B cell (primary cell): ENCODE results near the gene ABCB1. TPM values are rescaled to one million over a fixed set of nuclear protein-coding genes. Genes with fewer than 3 reads are reported as not detected.

Experiments used
- ATAC-seq: fragments of 200-7000 bp; cut with Tn5 transposase; one replicate; pipeline ENCODE4 v1.10.0; 2021; ENCODE audit warnings: low read depth, mild to moderate bottlenecking, moderate number of reproducible peaks, moderate library complexity
- CTCF ChIA-PET: fragments of 350-600 bp; sonication (Branson Sonifier 250); formaldehyde crosslinking; loops from one replicate; lab custom pipeline; 2021; ENCODE audit warnings: antibody characterized with exemption, inconsistent platforms; lab: Charles Lee
- POLR2A ChIA-PET: fragments of 350-600 bp; sonication (Branson Sonifier 250); formaldehyde crosslinking; loops from one replicate; lab custom pipeline; 2021; ENCODE audit warnings: antibody characterized with exemption; lab: Charles Lee
- DNase-seq: peaks from one replicate; pipeline ENCODE4 v3.0.0; 2013
- H2AFZ ChIP-seq: 2 replicates; pipeline ENCODE4 v1.6.1; 2012; ENCODE audit warnings: mild to moderate bottlenecking, low read depth, low read length; ENCODE audit not compliant: insufficient read depth, poor library complexity, severe bottlenecking
- H3K27ac ChIP-seq, 2 donors: 1 replicate in 1 of 2; 2 replicates in 1 of 2; pipeline ENCODE4 v1.5.1; 2012 to 2013; ENCODE audit warnings: low read length in 2 of 2, mild to moderate bottlenecking in 2 of 2, moderate library complexity in 1 of 2
- H3K27me3 ChIP-seq, 4 experiments: fragments of 200-600 bp in 1 of 4; sonication (generic) in 1 of 4; replicated peaks in 1 of 4; 1 replicate in 2 of 4; 2 replicates in 2 of 4; pipeline versions ENCODE4 v1.6.1 to v1.7.0; 2013 to 2016; ENCODE audit warnings: low read length in 3 of 4, mild to moderate bottlenecking in 2 of 4, mixed read lengths in 1 of 4, moderate library complexity in 1 of 4; ENCODE audit not compliant: insufficient read depth in 4 of 4, control insufficient read depth in 3 of 4; ENCODE audit errors: control extremely low read depth in 1 of 4
- H3K36me3 ChIP-seq, 2 experiments: replicated peaks in 1 of 2; 1 replicate in 1 of 2; 2 replicates in 1 of 2; pipeline versions ENCODE4 v1.6.1 to v1.7.1; 2013; ENCODE audit warnings: low read length in 1 of 2; ENCODE audit not compliant: insufficient read depth in 2 of 2, control insufficient read depth in 1 of 2; ENCODE audit errors: control extremely low read depth in 1 of 2, extremely low read depth in 1 of 2
- H3K4me1 ChIP-seq, 2 donors: fragments of 200-600 bp in 1 of 2; sonication (generic) in 1 of 2; 1 replicate in 1 of 2; 2 replicates in 1 of 2; pipeline versions ENCODE4 v1.5.1 to v1.6.1; 2013 to 2017; ENCODE audit warnings: low read length in 2 of 2; ENCODE audit not compliant: control insufficient read depth in 2 of 2, insufficient read depth in 2 of 2
- H3K4me2 ChIP-seq: replicated peaks from 2 replicates; pipeline ENCODE3; 2012; ENCODE audit warnings: mild to moderate bottlenecking, low read depth, low read length; ENCODE audit not compliant: poor library complexity, severe bottlenecking
- H3K4me3 ChIP-seq, 5 experiments: fragments of 200-600 bp in 1 of 5; sonication (generic) in 1 of 5; 1 replicate in 3 of 5; 2 replicates in 2 of 5; pipeline versions ENCODE4 v1.5.1 to v1.7.0; 2011 to 2016; ENCODE audit warnings: low read length in 4 of 5, mild to moderate bottlenecking in 4 of 5, low read depth in 2 of 5, control low read depth in 1 of 5, moderate library complexity in 1 of 5; ENCODE audit not compliant: insufficient read depth in 1 of 5; ENCODE audit errors: control extremely low read depth in 1 of 5, extremely low read depth in 1 of 5
- H3K79me2 ChIP-seq: fragments of 200-600 bp; sonication (generic); one replicate; pipeline ENCODE4 v1.6.0; 2016; ENCODE audit warnings: low read length; ENCODE audit not compliant: control insufficient read depth, insufficient read depth
- H3K9ac ChIP-seq: fragments of 200-600 bp; sonication (generic); 2 replicates; pipeline ENCODE4 v1.6.1; 2017; ENCODE audit warnings: mild to moderate bottlenecking, low read length, moderate library complexity
- H3K9me3 ChIP-seq, 3 donors: one replicate each; pipeline versions ENCODE4 v1.6.1 to v1.7.1; 2013; ENCODE audit warnings: low read length in 2 of 3; ENCODE audit not compliant: control insufficient read depth in 2 of 3, insufficient read depth in 1 of 3; ENCODE audit errors: control extremely low read depth in 1 of 3
- H4K20me1 ChIP-seq: 2 replicates; pipeline ENCODE4 v1.6.0; 2012; ENCODE audit warnings: mild to moderate bottlenecking, low read length; ENCODE audit not compliant: insufficient read depth, control insufficient read depth, poor library complexity, severe bottlenecking
- H3K27ac Mint-ChIP-seq: one replicate; pipeline ENCODE4 v1.8.0; 2021; ENCODE audit warnings: mixed read lengths
- H3K27me3 Mint-ChIP-seq: one replicate; pipeline ENCODE4 v1.8.0; 2021; ENCODE audit warnings: mixed read lengths
- H3K4me1 Mint-ChIP-seq: one replicate; pipeline ENCODE4 v1.8.0; 2021; ENCODE audit warnings: mixed read lengths
- H3K4me3 Mint-ChIP-seq: one replicate; pipeline ENCODE4 v1.8.0; 2021; ENCODE audit warnings: mixed read lengths
- H3K9me3 Mint-ChIP-seq: one replicate; pipeline ENCODE4 v1.8.0; 2022; ENCODE audit warnings: mixed read lengths; ENCODE audit not compliant: insufficient read depth
- EZH2 ChIP-seq: IDR thresholded peaks from 2 replicates; pipeline ENCODE4 v1.6.1; 2012; ENCODE audit warnings: borderline replicate concordance, low read depth, mild to moderate bottlenecking, moderate library complexity, low read length; ENCODE audit not compliant: insufficient read depth, poor library complexity, severe bottlenecking
- WGBS: methylation state at CpG from one replicate; pipeline ENCODE4 v1.1.5; 2013; ENCODE audit warnings: missing lambda C conversion rate; ENCODE audit not compliant: insufficient coverage; 5-methylcytosine and 5-hydroxymethylcytosine counted together
- intact Hi-C: fragments of 100-400 bp; cut with micrococcal nuclease; formaldehyde crosslinking; loops from one replicate; pipeline ENCODE4 v1.10.0; 2022
- polyA plus RNA-seq: library from polyadenylated mRNA; depleted of rRNA; stranded (reverse); fragments of >200 nt; gene quantifications from 2 replicates; pipeline ENCODE4 v1.2.3, GENCODE V29; 2012
- total RNA-seq, 2 donors: library from RNA; stranded (reverse); fragments of 120-200 nt in 1 of 2; gene quantifications; 1 replicate in 1 of 2; 2 replicates in 1 of 2; pipeline versions ENCODE4 v1.2.3 to v1.2.4, GENCODE V29; 2013 to 2022
- TF ChIP-seq, protein P1 (sequence below): fragments of 200-600 bp; IDR thresholded peaks from one replicate; pipeline ENCODE4 v1.8.0; 2022; ENCODE audit warnings: antibody characterized with exemption, mild to moderate bottlenecking

The ABCB1 gene
- total and polyA plus RNA-seq, 2 donors (not counting 1 experiment from before 2014, with no cell fraction given), result 8.5 to 21.7 TPM

GRCh38 chr7:87566311-87566900, 34.3 kb downstream of the ABCB1 start:
- Mint-ChIP-seq H3K27me3 (peaks cover 3% of the 10 kb centered on the region), H3K9me3 (no peaks in the 10 kb centered on the region), H3K4me3 (no peak overlapping the region), H3K4me1 (peaks cover 5% of the 10 kb centered on the region), H3K27ac (no peak overlapping the region)
- H3K4me2 ChIP-seq, result no peak overlapping the region
- no peaks in the 10 kb centered on the region for H3K79me2 ChIP-seq
- H3K36me3 ChIP-seq, result peaks cover 0 to 6% of the 10 kb centered on the region in 2 experiments
- H3K4me3 ChIP-seq, result no peak overlapping the region
- intact Hi-C loops, result loop anchor here (10.0 kb wide), 1 partner anchor 92 kb away; the partner anchor contains the start of gene ABCB4
- DNase-seq (no peak), ATAC-seq (no peak)
- H3K4me1 ChIP-seq, result no peaks in the 10 kb centered on the region
- CTCF ChIA-PET, result interaction anchor here (0.6 to 1.5 kb wide), 2 partner anchors 15 to 320 kb away, joined by 3 to 5 read pairs; no protein-coding TSS in a partner anchor
- 65% methylated on average over 2 of the region's 6 CpGs for WGBS
- no peak overlapping the region for H3K9ac ChIP-seq
- POLR2A ChIA-PET, result no interaction called here
- no peaks in the 10 kb centered on the region for H3K9me3 ChIP-seq
- no peak overlapping the region for H3K27ac ChIP-seq
- no peak overlapping the region for H2AFZ ChIP-seq
- H4K20me1 ChIP-seq, result no peaks in the 10 kb centered on the region
- H3K27me3 ChIP-seq, result no peaks in the 10 kb centered on the region
- TF ChIP-seq, protein P1, sequence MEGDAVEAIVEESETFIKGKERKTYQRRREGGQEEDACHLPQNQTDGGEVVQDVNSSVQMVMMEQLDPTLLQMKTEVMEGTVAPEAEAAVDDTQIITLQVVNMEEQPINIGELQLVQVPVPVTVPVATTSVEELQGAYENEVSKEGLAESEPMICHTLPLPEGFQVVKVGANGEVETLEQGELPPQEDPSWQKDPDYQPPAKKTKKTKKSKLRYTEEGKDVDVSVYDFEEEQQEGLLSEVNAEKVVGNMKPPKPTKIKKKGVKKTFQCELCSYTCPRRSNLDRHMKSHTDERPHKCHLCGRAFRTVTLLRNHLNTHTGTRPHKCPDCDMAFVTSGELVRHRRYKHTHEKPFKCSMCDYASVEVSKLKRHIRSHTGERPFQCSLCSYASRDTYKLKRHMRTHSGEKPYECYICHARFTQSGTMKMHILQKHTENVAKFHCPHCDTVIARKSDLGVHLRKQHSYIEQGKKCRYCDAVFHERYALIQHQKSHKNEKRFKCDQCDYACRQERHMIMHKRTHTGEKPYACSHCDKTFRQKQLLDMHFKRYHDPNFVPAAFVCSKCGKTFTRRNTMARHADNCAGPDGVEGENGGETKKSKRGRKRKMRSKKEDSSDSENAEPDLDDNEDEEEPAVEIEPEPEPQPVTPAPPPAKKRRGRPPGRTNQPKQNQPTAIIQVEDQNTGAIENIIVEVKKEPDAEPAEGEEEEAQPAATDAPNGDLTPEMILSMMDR, result no peak
- TF ChIP-seq EZH2, result no peak

DNA sequence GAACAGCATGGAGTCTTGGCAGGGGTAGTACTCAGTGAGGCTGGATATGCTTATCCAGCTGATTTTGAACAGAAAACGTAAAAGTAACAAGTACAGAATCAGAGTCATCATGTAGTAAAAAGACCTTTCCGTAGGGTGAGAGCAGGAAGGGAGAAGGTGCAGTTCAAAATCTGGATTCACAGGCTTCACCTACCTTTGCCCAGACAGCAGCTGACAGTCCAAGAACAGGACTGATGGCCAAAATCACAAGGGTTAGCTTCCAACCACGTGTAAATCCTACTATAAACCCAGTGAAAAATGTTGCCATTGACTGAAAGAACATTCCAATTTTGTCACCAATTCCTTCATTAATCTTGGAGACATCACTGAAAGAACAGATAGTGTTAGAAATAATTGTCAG, 34.8 kb downstream of the ABCB1 start:
- Histone ChIP-seq H3K9me3 (no peaks in the 10 kb centered on the region), H3K27me3 (no peaks in the 10 kb centered on the region), H3K9ac (no peak overlapping the region), H2AFZ (no peak overlapping the region), H3K27ac (no peak overlapping the region), H3K36me3 (peaks cover 0 to 6% of the 10 kb centered on the region in 2 experiments), H3K4me3 (no peak overlapping the region), H3K79me2 (no peaks in the 10 kb centered on the region), H4K20me1 (no peaks in the 10 kb centered on the region), H3K4me2 (no peak overlapping the region), H3K4me1 (no peaks in the 10 kb centered on the region)
- Mint-ChIP-seq H3K9me3 (no peaks in the 10 kb centered on the region), H3K27ac (no peak overlapping the region), H3K4me3 (no peak overlapping the region), H3K4me1 (peaks cover 5% of the 10 kb centered on the region), H3K27me3 (peaks cover 3% of the 10 kb centered on the region)
- POLR2A ChIA-PET, result no interaction called here
- DNase-seq (no peak), ATAC-seq (no peak)
- intact Hi-C loops, result loop anchor here (10.0 kb wide), 1 partner anchor 91 kb away; the partner anchor contains the start of gene ABCB4
- no peak for TF ChIP-seq EZH2
- TF ChIP-seq, protein P1, result no peak
- CTCF ChIA-PET, result interaction anchor here (0.6 to 1.5 kb wide), 3 partner anchors 15 to 321 kb away, joined by 3 to 5 read pairs (median 3); no protein-coding TSS in a partner anchor
- 100% methylated on average over 2 of the region's 3 CpGs for WGBS
